WI38 (cell line): ENCODE measurements around the gene STRIP2.
"Not testable (repeated sequence)": the region's sequence is repeated elsewhere in the genome, so short reads cannot be mapped to it uniquely, and the experiment has no call there.

Experiments used
- H3K4me3 ChIP-seq: 2 replicates; pipeline ENCODE4 v1.5.1; 2011; ENCODE audit warnings: low read depth, mild to moderate bottlenecking, control low read depth, low read length
- TF ChIP-seq, protein P1 (sequence below): IDR thresholded peaks from 2 replicates; pipeline ENCODE4 v1.5.1; 2012; ENCODE audit warnings: low read depth, mild to moderate bottlenecking, control low read depth, low read length

STRIP2 gene

DNA sequence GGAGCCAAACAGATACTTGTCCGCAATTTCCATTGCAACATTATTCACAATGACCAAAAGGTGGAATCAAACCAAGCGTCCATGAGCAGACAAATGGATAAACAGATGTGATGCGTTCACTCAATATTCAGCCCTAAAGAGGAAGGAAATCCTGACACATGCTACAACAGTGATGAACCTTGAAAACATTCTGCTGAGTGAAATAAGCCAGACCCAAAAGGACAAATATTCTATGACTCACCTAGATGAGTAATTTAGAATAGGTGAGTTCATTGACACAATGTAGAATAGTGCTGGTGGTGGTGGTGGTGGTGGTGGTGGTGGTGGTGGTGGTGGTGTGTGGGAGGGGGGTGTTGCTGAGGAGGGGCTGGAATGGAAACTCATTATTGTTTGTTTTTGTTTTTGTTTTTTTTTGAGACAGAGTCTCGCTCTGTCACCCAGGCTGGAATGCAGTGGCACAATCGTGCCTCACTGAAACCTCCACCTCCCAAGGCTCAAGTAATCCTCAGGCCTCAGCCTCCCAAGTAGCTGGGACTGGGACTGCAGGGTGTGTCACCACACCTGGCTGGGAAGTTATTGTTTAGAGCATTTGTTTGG is 96.7 kb downstream of the STRIP2 start:
- TF ChIP-seq, protein P1, sequence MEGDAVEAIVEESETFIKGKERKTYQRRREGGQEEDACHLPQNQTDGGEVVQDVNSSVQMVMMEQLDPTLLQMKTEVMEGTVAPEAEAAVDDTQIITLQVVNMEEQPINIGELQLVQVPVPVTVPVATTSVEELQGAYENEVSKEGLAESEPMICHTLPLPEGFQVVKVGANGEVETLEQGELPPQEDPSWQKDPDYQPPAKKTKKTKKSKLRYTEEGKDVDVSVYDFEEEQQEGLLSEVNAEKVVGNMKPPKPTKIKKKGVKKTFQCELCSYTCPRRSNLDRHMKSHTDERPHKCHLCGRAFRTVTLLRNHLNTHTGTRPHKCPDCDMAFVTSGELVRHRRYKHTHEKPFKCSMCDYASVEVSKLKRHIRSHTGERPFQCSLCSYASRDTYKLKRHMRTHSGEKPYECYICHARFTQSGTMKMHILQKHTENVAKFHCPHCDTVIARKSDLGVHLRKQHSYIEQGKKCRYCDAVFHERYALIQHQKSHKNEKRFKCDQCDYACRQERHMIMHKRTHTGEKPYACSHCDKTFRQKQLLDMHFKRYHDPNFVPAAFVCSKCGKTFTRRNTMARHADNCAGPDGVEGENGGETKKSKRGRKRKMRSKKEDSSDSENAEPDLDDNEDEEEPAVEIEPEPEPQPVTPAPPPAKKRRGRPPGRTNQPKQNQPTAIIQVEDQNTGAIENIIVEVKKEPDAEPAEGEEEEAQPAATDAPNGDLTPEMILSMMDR, result no peak
- H3K4me3 ChIP-seq, result no peak overlapping the region

GRCh38 chr7:129531721-129532120 is 97.5 kb downstream of the STRIP2 start:
- TF ChIP-seq, protein P1, result no peak
- no peak overlapping the region for H3K4me3 ChIP-seq

DNA sequence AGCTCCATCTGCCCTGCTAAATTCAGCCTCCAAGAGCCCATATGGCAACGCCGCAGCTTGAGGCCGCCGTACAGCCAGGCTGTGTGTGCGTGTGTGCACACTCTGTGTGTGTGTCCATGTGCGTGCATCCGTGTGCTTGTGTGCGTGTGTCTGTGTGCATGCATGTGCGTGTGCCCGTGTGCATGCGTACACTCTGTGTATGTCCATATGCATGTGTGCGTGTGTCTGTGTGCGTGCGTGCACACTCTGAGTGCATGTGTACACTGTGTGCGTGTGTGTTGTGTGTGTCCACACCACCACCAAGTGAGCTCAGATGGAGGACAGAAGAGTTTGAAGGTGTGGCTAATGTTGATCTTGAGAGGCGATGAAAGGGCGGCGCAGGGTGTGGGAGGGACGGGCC is 98.1 kb downstream of the STRIP2 start:
- TF ChIP-seq, protein P1, result no peak

GRCh38 chr7:129534558-129535274 is 100.5 kb downstream of the STRIP2 start:
- H3K4me3 ChIP-seq, result not testable (repeated sequence)

More for the DNA sequence above, 98.1 kb downstream of the STRIP2 start:
- no peak overlapping the region for H3K4me3 ChIP-seq

GRCh38 chr7:129535896-129536295 is 101.7 kb downstream of the STRIP2 start:
- no peak overlapping the region for H3K4me3 ChIP-seq
- TF ChIP-seq, protein P1, result no peak

DNA sequence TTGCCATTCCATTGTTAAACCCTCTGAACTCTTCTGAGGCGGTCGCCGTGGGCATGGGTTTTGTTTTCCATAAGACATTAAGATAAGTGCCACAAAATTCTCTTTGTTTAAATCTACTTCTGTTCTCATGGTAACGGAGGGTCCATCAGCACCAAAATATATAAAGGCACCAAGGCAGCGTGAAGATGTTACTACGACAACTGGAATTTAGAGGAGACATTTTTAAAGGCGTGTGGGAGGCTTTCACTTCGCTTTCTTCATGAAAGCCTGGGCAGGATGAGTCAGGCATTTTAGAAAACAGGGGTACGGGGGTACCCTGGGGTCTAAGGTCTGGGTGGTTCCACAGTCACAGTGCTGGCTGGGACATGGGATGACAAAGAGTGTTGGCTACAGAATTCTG is 102.1 kb downstream of the STRIP2 start:
- TF ChIP-seq, protein P1, result no peak
- H3K4me3 ChIP-seq, result no peak overlapping the region
